IMR-90 (cell line): ENCODE measurements around the gene KRT34.

Experiments
- CHD1 ChIP-seq: IDR thresholded peaks from 2 replicates; pipeline ENCODE4 v1.6.1; 2012; ENCODE audit warnings: low read depth, low read length, improper control_type of control experiment
- POLR2A ChIP-seq: IDR thresholded peaks from 2 replicates; pipeline ENCODE4 v1.6.1; 2012; ENCODE audit warnings: mild to moderate bottlenecking, low read depth, low read length
- RCOR1 ChIP-seq: IDR thresholded peaks from 2 replicates; pipeline ENCODE4 v1.6.1; 2012; ENCODE audit warnings: mild to moderate bottlenecking, low read length, improper control_type of control experiment; ENCODE audit not compliant: insufficient replicate concordance
- RFX5 ChIP-seq: IDR thresholded peaks from 2 replicates; pipeline ENCODE4 v1.8.0; 2012; ENCODE audit warnings: low read depth, mild to moderate bottlenecking, low read length, moderate library complexity
- TF ChIP-seq, protein P1 (sequence below): conservative IDR thresholded peaks from 2 replicates; pipeline ENCODE4 v1.5.1; 2012; ENCODE audit warnings: mild to moderate bottlenecking, low read depth, low read length, improper control_type of control experiment

DNA sequence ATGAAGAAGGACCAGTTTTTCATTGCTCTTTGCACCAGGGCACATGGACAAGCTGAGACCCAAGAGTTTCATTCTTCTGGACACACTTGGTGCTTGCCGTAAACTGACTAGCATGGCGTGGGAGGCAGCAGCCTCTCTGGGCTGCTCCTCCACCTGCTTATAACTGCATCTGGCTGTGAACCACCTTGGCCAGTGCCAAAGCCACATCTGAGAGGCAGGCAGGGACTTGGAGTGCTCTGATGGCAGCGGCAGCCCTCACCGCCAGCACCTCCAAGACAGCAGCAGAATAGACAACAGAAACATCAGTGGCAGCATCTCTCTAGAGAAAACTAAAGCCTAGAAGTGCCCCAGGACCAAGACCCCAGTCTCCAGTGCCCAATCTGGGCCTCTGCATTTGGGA lies 37.6 kb upstream of the KRT34 start:
- TF ChIP-seq CHD1 (no peak), POLR2A (no peak), RCOR1 (no peak), RFX5 (no peak)
- TF ChIP-seq, protein P1, sequence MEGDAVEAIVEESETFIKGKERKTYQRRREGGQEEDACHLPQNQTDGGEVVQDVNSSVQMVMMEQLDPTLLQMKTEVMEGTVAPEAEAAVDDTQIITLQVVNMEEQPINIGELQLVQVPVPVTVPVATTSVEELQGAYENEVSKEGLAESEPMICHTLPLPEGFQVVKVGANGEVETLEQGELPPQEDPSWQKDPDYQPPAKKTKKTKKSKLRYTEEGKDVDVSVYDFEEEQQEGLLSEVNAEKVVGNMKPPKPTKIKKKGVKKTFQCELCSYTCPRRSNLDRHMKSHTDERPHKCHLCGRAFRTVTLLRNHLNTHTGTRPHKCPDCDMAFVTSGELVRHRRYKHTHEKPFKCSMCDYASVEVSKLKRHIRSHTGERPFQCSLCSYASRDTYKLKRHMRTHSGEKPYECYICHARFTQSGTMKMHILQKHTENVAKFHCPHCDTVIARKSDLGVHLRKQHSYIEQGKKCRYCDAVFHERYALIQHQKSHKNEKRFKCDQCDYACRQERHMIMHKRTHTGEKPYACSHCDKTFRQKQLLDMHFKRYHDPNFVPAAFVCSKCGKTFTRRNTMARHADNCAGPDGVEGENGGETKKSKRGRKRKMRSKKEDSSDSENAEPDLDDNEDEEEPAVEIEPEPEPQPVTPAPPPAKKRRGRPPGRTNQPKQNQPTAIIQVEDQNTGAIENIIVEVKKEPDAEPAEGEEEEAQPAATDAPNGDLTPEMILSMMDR: no peak
